Left forelimb (tissue), 1 donor: ENCODE results near the gene PIK3CA.
"Not testable (repeated sequence)": the region's sequence is repeated elsewhere in the genome, so short reads cannot be mapped to it uniquely, and the experiment has no call there.

Source experiments
- DNase-seq: peaks from one replicate; pipeline ENCODE4 v3.0.0-alpha.2; 2018; ENCODE audit warnings: low spot score

Gene PIK3CA

GRCh38 chr3:179264449-179264848 is 116.3 kb downstream of the PIK3CA start:
- no peak for DNase-seq

DNA sequence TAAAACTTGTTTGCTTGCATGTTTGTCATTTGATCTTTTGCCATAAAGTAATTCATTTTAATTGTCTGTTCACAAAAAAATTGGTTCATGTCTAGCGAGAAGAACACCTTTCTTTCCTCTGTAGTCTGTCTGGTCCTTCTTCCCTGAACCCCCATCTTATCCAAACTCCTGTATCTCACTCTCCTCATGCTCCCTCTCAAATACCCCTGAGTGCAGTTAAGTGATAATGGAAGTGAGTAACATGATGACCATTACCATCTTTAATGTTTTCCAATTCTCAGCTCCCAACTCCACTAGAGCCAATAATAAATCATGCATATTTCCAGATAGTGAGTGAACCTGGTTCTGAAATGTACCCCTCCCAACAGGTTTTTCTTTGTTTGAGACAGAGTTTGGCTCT is 116.9 kb downstream of the PIK3CA start:
- DNase-seq = no peak

GRCh38 chr3:179265875-179266274 is 117.7 kb downstream of the PIK3CA start:
- no peak for DNase-seq

DNA sequence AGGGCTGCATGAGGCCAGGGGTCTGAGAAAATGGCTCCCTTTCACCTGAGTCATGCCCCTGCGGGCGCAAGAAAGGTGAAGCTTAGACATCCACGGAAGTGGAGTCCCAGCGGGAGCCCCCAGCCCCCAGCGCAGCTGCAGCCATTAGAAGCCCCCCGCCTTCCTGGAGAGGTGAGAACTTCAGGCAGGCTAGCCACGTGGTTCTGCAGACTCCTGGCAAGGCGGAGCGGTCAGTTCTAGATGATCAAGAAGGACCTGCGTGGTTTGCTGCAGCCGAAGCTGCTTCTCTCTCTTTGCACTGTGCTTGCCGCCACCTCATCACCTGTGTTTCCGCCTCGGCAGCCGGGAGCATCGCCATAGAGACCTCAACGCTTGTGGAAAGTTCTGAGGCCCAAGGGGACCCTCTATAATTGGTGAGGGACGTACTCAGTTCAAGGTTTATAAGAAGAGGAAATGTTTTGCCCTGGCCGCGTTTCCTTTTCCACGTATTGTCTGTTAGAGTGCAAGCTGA is 118.6 kb downstream of the PIK3CA start:
- DNase-seq = no peak

GRCh38 chr3:179268400-179269051 is 120.4 kb downstream of the PIK3CA start:
- DNase-seq = no peak

- DNase-seq = no peak
Observed at GRCh38 chr3:179269152-179269707, 121.1 kb downstream of the PIK3CA start.

- no peak for DNase-seq
Observed at GRCh38 chr3:179272385-179272784, 124.2 kb downstream of the PIK3CA start.

GRCh38 chr3:179274434-179274833 is 126.3 kb downstream of the PIK3CA start:
- DNase-seq = not testable (repeated sequence)

- no peak for DNase-seq
Observed at GRCh38 chr3:179276001-179276400, 127.8 kb downstream of the PIK3CA start.

- DNase-seq = no peak
Observed at GRCh38 chr3:179276743-179277142, 128.6 kb downstream of the PIK3CA start.

DNA sequence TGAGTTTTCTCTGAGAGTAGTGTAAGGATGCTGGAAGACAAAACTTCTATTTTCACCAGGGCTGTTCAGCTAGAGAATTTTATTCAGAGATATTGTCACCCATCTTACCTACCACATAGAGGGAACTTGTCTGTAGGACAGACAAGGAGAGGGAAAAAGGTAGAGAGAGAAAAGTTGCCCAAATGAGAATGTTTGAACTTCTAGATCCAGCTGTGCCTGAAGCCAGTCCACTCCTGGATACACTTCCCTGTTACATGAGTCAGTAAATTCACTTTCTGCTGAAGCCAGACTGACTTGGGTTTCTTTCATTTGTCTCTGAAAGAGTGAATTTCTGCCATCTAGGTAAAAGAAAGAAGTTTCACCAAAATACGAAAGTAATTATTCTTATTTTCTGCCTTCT is 130.0 kb downstream of the PIK3CA start:
- no peak for DNase-seq

GRCh38 chr3:179278932-179279693 is 131.0 kb downstream of the PIK3CA start:
- no peak for DNase-seq

DNA sequence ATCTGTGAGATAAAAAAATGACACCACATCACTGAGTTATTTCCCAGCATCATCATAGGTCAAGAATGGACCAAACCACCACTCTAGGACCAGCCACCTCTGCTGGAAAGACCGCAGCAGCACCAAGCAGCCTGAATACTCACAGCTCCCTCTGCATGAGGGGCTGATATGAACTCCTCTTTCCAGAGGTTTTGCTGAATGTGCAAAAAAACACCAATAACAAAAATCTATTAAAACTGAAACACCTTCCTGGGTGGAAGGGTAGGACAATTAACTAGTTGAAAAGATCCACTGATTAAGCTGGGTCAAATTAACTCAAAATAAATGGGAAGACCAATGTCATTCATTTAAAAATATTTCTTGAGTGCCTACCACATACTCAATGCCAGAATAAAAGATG is 131.7 kb downstream of the PIK3CA start:
- DNase-seq = no peak

DNA sequence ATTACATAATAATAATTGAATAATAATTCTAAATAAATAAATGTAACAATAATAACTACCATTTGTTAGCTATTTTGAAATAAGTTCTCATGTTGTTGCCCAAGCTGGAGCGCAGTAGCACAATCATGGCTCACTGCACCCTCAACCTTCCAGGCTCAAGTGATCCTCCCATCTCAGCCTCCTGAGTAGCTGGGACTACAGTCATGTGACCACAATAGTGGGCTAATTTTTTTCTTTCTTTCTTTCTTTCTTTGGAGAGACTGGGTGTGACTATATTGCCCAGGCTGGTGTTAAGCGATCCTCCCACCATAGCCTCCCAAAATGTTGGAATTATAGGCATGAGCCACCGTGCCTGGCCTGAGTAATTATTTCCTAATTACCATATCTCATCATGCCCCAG is 133.7 kb downstream of the PIK3CA start:
- DNase-seq = no peak

- no peak for DNase-seq
Observed at GRCh38 chr3:179286331-179286730, 138.2 kb downstream of the PIK3CA start.

DNA sequence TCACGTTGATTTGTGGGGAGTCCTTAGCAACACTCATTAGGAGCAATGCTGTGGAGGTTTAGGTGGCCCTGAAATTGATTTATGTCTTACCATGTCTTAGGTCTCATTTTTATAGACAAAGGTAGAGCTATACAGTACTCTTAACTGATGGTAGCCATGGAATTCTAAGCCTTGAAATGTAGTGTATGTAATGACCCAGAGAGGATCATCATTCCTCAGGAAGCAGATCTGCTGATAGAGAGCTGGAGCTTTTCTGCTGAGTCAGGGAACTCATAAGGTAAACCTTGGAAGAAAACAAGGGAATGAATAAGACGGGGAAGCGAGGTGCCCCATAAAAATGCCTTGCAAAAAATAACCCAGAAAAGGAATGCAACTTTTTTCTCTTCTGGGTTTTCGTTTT is 140.7 kb downstream of the PIK3CA start:
- DNase-seq = no peak

DNA sequence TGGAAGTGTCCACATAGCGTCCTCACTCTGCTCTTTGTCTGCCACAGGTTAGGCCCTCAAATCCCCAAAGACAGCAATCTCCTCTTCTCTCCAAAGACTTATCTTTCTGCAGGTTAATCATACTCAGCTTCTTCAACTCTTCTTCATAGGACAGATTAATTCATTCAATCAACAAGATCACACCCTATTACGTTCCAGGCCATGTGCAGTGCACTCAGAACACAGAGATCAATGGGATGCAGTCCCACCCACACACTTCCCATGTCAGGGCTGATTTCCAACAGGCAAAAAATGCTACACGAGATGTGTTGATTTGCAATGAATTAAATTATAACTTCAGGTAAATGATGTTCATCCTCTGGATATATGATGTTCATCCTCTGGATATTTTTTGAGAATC is 141.1 kb downstream of the PIK3CA start:
- no peak for DNase-seq
